SK-N-SH treated with all-trans-retinoic acid at 6 μM for 48 hours (cell line): Measurements from ENCODE around the gene TNRC6A.

Source experiments
- ATAC-seq: fragments of 200-7000 bp; cut with Tn5 transposase; 3 replicates; pipeline ENCODE4 v1.9.1; 2020; ENCODE audit warnings: mild to moderate bottlenecking, moderate library complexity
- ARNTL ChIP-seq: fragments of 450-650 bp; formaldehyde crosslinking; IDR thresholded peaks from 2 replicates; pipeline ENCODE4 v1.5.0; 2020; ENCODE audit warnings: low read depth, mild to moderate bottlenecking, moderate library complexity, borderline replicate concordance
- BACH2 ChIP-seq: fragments of 250-450 bp; sonication (Bioruptor Pico); IDR thresholded peaks from 2 replicates; pipeline ENCODE4 v1.9.0; 2021; ENCODE audit warnings: mild to moderate bottlenecking, borderline replicate concordance
- CSDC2 ChIP-seq: fragments of 250-450 bp; sonication (Bioruptor Pico); IDR thresholded peaks from 2 replicates; pipeline ENCODE4 v1.5.0; 2020; ENCODE audit warnings: mild to moderate bottlenecking, moderate library complexity
- ESRRG ChIP-seq: fragments of 250-450 bp; sonication (Bioruptor Pico); IDR thresholded peaks from 2 replicates; pipeline ENCODE4 v1.6.1; 2021; ENCODE audit warnings: mild to moderate bottlenecking
- GLIS3 ChIP-seq: fragments of 250-450 bp; sonication (Bioruptor Pico); IDR thresholded peaks from 2 replicates; pipeline ENCODE4 v1.5.0; 2020; ENCODE audit warnings: mild to moderate bottlenecking, moderate library complexity
- ISL1 ChIP-seq: fragments of 250-450 bp; sonication (Bioruptor Pico); IDR thresholded peaks from 2 replicates; pipeline ENCODE4 v2.1.2; 2022; ENCODE audit warnings: mild to moderate bottlenecking, moderate library complexity
- OSR1 ChIP-seq: fragments of 250-450 bp; sonication (Bioruptor Pico); IDR thresholded peaks from 2 replicates; pipeline ENCODE4 v1.8.0; 2022; ENCODE audit warnings: moderate library complexity, mild to moderate bottlenecking, inconsistent platforms
- POU6F1 ChIP-seq: fragments of 250-450 bp; sonication (Bioruptor Pico); IDR thresholded peaks from 2 replicates; pipeline ENCODE4 v1.8.0; 2021; ENCODE audit warnings: low read depth, mild to moderate bottlenecking, moderate library complexity, borderline replicate concordance
- PPARA ChIP-seq: fragments of 250-450 bp; sonication (Bioruptor Pico); IDR thresholded peaks from 2 replicates; pipeline ENCODE4 v1.5.0; 2020; ENCODE audit warnings: mild to moderate bottlenecking, borderline replicate concordance
- RARB ChIP-seq: fragments of 250-450 bp; sonication (Bioruptor Pico); IDR thresholded peaks from 2 replicates; pipeline ENCODE4 v1.8.0; 2021; ENCODE audit warnings: mild to moderate bottlenecking, moderate library complexity
- SNAI2 ChIP-seq: fragments of 250-450 bp; sonication (Bioruptor Pico); IDR thresholded peaks from 2 replicates; pipeline ENCODE4 v1.5.0; 2020; ENCODE audit warnings: mild to moderate bottlenecking, moderate library complexity
- TCF4 ChIP-seq: fragments of 250-450 bp; sonication (Bioruptor Pico); IDR thresholded peaks from 2 replicates; pipeline ENCODE4 v1.8.0; 2021; ENCODE audit warnings: mild to moderate bottlenecking, moderate library complexity, borderline replicate concordance
- TOX ChIP-seq: fragments of 250-450 bp; sonication (Bioruptor Pico); IDR thresholded peaks from 2 replicates; pipeline ENCODE4 v1.8.0; 2021; ENCODE audit warnings: mild to moderate bottlenecking, moderate library complexity, borderline replicate concordance
- TSHZ2 ChIP-seq: fragments of 250-450 bp; sonication (Bioruptor Pico); IDR thresholded peaks from 2 replicates; pipeline ENCODE4 v1.5.0; 2020; ENCODE audit warnings: mild to moderate bottlenecking, moderate library complexity
- ZC3H10 ChIP-seq: fragments of 250-450 bp; sonication (Bioruptor Pico); IDR thresholded peaks from 2 replicates; pipeline ENCODE4 v1.5.1; 2021; ENCODE audit warnings: mild to moderate bottlenecking, moderate library complexity
- ZFP3 ChIP-seq: fragments of 250-450 bp; sonication (Bioruptor Pico); IDR thresholded peaks from 2 replicates; pipeline ENCODE4 v1.5.0; 2020; ENCODE audit warnings: mild to moderate bottlenecking, moderate library complexity
- ZFP30 ChIP-seq: fragments of 450-650 bp; formaldehyde crosslinking; IDR thresholded peaks from 2 replicates; pipeline ENCODE4 v1.5.0; 2022; ENCODE audit warnings: mild to moderate bottlenecking, moderate library complexity
- ZNF565 ChIP-seq: fragments of 450-650 bp; formaldehyde crosslinking; conservative IDR thresholded peaks from 2 replicates; pipeline ENCODE4 v1.5.0; 2020; ENCODE audit warnings: low read depth, mild to moderate bottlenecking, moderate library complexity
- ZNF70 ChIP-seq: fragments of 450-650 bp; formaldehyde crosslinking; IDR thresholded peaks from 2 replicates; pipeline ENCODE4 v1.5.0; 2020; ENCODE audit warnings: mild to moderate bottlenecking, moderate library complexity
- ZNF8 ChIP-seq: fragments of 450-650 bp; formaldehyde crosslinking; IDR thresholded peaks from 2 replicates; pipeline ENCODE4 v1.5.0; 2020; ENCODE audit warnings: mild to moderate bottlenecking, moderate library complexity
- TF ChIP-seq, protein P1 (sequence below): fragments of 250-450 bp; sonication (Bioruptor Pico); IDR thresholded peaks from 2 replicates; pipeline ENCODE4 v1.5.1; 2021; ENCODE audit warnings: mild to moderate bottlenecking, moderate library complexity

Gene TNRC6A

GRCh38 chr16:24816688-24817087 is 87.2 kb downstream of the TNRC6A start:
- TF ChIP-seq PPARA (no peak), ZC3H10 (no peak), TOX (CRISPR knock-in tag) (no peak), OSR1 (CRISPR knock-in tag) (no peak), ZFP30 (CRISPR knock-in tag) (no peak), ZNF565 (CRISPR knock-in tag) (no peak), ARNTL (CRISPR knock-in tag) (no peak), RARB (no peak), ZNF70 (CRISPR knock-in tag) (no peak), ESRRG (CRISPR knock-in tag) (no peak), GLIS3 (CRISPR knock-in tag) (no peak), ZNF8 (CRISPR knock-in tag) (no peak), ISL1 (no peak), CSDC2 (CRISPR knock-in tag) (no peak), BACH2 (CRISPR knock-in tag) (no peak), TCF4 (no peak)
- TF ChIP-seq, protein P1, sequence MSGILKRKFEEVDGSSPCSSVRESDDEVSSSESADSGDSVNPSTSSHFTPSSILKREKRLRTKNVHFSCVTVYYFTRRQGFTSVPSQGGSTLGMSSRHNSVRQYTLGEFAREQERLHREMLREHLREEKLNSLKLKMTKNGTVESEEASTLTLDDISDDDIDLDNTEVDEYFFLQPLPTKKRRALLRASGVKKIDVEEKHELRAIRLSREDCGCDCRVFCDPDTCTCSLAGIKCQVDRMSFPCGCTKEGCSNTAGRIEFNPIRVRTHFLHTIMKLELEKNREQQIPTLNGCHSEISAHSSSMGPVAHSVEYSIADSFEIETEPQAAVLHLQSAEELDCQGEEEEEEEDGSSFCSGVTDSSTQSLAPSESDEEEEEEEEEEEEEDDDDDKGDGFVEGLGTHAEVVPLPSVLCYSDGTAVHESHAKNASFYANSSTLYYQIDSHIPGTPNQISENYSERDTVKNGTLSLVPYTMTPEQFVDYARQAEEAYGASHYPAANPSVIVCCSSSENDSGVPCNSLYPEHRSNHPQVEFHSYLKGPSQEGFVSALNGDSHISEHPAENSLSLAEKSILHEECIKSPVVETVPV (CRISPR knock-in tag), result no peak
- ATAC-seq, result no peak

GRCh38 chr16:24819462-24820040 is 90.1 kb downstream of the TNRC6A start:
- TF ChIP-seq BACH2 (CRISPR knock-in tag) (no peak), ZNF70 (CRISPR knock-in tag) (no peak), ZFP3 (no peak), OSR1 (CRISPR knock-in tag) (no peak), PPARA (no peak), RARB (no peak), ARNTL (CRISPR knock-in tag) (no peak), SNAI2 (CRISPR knock-in tag) (no peak)
- TF ChIP-seq, protein P1 (CRISPR knock-in tag), result no peak
- no peak for ATAC-seq

GRCh38 chr16:24820522-24820921 is 91.1 kb downstream of the TNRC6A start:
- ATAC-seq, result no peak
- TF ChIP-seq ZFP3 (no peak), PPARA (no peak), ARNTL (CRISPR knock-in tag) (no peak), ZFP30 (CRISPR knock-in tag) (no peak), BACH2 (CRISPR knock-in tag) (no peak), RARB (no peak), POU6F1 (CRISPR knock-in tag) (no peak), TOX (CRISPR knock-in tag) (no peak), ZNF8 (CRISPR knock-in tag) (no peak), ESRRG (CRISPR knock-in tag) (no peak), GLIS3 (CRISPR knock-in tag) (no peak), OSR1 (CRISPR knock-in tag) (no peak)

- no peak for ATAC-seq
- TF ChIP-seq ZNF565 (CRISPR knock-in tag) (no peak), OSR1 (CRISPR knock-in tag) (no peak), ZFP3 (no peak), GLIS3 (CRISPR knock-in tag) (no peak), RARB (no peak), PPARA (no peak), ARNTL (CRISPR knock-in tag) (no peak), ZFP30 (CRISPR knock-in tag) (no peak), SNAI2 (CRISPR knock-in tag) (no peak), TSHZ2 (CRISPR knock-in tag) (no peak), ESRRG (CRISPR knock-in tag) (no peak), BACH2 (CRISPR knock-in tag) (no peak), ZNF8 (CRISPR knock-in tag) (no peak), ZC3H10 (no peak), TCF4 (no peak)
These were observed 91.7 kb downstream of the TNRC6A start for GRCh38 chr16:24821129-24821528.
